GM19238 (cell line): ENCODE measurements around the gene ENTPD3.
A peak's percentile ranks its signal among the peaks of the same experiment; 100 is the strongest.

Experiments used
- DNase-seq: peaks from one replicate; pipeline ENCODE4 v3.0.0; 2011; ENCODE audit warnings: low spot score; ENCODE audit not compliant: insufficient read length

ENTPD3 gene

DNA sequence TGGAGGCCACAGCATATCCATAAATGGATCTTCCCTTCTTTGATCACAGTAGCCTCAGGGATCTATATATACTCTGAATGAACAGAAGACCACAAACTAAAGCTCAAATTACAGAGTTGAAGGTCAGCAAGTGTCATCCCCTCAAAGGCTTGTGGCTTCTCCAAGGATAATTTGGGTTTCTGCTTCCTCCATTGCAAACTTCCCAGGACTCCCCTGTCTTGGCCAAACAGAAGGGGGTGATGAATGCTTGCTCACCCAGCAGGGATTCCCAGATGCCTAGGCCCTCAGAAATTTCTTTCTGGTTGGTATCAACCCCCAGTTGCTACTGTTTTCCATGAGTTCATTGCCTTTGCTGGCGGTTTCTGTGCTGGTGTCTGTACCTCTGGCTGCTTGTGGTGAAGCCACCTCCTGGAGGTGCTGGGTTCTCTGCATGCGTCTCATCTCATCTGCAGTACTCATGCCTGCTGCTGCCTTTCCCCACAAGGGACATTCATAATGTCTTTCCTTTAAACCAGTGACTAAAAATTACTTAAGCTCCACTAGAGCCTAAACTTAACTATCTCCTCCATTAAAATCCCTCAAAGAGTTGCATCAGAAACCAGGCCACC, 17.7 kb downstream of the ENTPD3 start:
- DNase-seq = no peak

DNA sequence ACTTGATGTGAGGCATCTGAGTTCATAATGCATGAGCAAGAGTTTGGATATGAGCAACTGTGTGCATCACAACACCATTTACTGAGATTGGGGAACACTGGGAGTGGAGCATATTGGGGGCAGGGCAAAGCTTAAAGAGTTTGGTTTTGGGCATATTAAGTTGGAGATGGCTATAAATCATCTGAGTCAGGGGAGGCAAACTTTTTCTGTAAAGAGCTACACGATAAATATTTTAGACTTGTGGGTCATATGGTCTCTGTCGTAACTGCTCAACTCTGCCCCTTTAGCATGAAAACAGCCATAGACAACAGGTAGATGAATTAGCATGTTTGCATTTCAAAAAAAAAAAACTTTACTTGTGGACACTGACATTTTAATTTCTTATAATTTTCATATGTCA, 20.0 kb downstream of the ENTPD3 start:
- no peak for DNase-seq

DNA sequence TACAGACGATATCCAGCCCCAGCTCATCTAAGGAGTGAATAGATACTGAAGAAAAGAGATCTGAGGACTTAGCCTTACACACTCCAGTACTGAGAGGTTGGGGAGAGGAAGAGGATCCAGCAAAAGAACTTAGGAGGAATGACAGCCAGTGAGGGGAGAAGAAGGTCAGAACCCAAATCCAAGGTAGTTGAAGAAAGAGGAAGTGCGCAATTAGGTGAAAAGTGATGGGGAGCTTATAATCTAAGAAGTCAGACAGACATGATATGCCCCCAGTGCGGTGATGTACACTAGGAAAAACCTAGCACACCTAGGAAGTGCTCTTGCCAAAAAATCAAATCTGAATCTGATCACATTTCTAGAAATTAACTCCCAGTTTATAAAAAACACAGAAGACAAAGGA, 20.6 kb downstream of the ENTPD3 start:
- no peak for DNase-seq

DNA sequence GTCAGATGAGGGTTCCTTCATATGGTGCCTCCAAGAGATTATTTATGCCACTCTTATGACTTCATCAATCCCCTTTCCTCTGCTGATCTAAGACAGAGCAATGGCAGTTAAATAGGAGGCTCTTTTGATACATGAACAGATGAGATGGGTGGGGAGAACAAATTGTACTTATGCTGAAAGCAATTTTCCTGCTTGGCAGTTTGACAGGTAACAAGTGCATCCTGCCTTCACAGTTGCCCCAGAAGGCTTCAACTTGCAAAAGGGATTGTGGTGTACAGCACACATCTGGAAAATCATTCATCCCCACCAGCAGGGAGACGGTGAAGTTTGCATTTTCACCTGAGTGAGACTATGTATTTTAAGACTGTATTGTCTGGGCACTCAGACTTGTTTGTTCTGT, 27.3 kb downstream of the ENTPD3 start:
- no peak for DNase-seq

DNA sequence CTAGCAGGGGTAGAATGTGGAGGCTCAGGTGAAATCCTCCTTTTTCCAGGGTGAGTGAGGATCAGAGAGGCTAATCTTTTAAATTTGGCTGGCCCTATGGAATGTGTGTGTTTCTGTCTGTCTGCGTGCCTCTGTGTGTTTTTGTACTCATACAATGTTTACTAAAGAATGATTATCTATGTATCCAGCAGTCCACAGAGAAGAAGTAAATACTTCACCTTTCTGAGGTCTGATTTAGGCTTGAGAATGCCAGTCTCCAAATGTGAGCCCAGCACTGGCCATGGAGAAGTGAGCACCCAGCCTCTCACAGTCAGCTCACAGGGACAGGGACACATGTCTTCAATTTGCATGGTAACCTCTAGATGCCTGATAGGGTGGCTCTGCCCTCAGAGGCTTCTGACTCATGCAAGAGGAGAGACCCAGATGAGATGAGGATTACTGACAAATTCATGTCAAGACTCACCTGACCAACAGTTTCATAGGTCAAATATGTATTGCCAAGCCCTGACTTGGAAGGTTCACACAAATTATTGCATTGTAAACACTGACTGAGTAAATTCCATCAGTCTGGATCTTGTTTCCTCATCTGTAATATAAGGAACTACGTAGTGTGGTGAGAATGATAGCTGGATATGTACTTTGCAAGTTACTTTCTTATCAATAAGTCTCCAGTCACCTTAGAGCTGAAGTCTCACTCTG, 31.0 kb downstream of the ENTPD3 start:
- no peak for DNase-seq

DNA sequence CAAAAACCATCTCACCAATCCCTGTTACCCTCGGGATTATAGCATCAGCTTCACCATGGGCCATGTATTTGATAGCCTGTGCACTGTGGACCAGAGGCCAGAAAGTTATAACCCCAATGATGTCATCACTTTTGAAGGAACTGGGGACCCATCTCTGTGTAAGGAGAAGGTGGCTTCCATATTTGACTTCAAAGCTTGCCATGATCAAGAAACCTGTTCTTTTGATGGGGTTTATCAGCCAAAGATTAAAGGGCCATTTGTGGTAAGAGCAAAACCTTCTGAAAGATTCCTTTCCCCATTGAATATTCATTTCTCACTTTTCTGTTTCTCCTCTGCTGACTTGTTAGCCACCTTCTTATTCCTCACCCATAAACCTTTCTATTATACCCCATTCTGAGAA, 35.9 kb downstream of the ENTPD3 start:
- no peak for DNase-seq

DNA sequence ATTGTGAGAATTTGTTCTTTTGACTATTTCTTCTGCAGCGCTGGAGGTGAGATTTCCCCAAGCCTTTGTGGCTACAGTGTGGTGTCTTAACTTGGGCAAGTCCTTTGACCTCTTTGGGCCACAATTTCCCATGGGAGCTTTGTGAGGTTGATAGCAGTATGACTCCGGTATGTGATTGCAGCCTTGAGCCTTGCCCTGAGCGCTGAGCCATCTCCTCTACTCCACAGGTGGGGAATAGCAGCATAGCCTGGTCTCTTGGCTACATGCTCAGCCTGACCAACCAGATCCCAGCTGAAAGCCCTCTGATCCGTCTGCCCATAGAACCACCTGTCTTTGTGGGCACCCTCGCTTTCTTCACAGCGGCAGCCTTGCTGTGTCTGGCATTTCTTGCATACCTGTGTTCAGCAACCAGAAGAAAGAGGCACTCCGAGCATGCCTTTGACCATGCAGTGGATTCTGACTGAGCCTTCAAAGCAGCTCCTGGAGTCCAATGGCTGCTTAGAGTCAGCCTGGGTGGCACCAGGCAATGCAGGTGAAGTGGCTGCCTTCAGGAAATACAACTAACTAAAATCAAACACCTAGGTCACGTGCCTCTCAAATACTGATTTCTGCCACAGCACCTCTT, 40.2 kb downstream of the ENTPD3 start:
- no peak for DNase-seq

DNA sequence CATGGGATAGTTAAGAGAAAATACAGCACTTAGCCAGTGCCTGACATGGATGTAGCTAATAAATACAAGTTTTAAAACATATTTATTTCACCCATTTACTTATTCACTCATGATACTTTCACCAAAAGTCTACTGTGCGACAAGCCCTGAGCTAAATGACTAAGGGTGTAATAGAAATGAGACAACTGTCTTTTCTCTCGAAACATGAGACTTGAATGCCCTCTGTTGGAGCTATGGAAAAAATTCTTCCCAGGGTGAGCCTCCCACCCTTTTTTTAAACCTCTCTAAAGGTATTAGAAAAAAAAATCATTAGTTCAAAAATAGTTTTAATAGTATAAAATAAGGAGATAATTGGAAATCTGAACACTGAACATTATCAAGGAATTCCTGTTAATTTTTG, 45.8 kb downstream of the ENTPD3 start:
- no peak for DNase-seq

DNA sequence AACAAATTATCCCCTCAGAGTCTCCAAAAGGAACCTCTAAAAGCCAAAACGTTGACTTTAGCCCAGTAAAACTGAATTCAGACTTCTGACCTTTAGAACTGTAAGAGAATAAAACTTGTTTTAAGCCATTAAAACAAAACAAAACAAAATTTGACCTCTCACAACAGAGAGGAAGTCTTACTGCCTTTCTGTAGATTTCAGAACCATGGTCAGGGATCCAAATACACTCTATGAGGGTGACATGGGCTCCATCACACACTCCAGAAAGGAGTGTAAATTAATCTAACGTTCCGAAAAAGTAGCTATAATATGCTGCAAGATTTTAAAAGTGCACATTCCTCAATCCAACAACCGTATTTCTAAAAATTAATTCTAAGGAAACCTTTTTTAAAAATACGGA, 50.9 kb downstream of the ENTPD3 start:
- no peak for DNase-seq

DNA sequence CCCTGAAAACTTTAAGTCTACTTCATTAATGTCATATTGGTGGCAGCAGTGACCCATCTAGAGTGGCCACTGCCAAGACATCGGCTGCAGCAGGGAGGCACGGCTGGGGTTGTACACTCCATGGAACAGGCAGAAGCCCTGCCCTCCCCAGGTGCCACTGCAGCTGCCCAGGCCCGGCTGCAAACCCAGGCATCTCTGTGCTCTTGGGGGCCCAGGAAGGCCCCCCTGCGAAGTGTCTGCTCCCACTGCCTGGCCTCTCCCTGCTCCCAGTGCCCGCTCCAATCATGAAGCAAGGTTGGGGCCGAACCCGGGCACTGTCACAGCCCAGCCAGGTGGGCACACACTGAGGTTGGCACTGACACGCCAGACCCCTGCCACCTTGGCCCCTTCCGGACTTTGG, 58.1 kb downstream of the ENTPD3 start:
- no peak for DNase-seq

DNA sequence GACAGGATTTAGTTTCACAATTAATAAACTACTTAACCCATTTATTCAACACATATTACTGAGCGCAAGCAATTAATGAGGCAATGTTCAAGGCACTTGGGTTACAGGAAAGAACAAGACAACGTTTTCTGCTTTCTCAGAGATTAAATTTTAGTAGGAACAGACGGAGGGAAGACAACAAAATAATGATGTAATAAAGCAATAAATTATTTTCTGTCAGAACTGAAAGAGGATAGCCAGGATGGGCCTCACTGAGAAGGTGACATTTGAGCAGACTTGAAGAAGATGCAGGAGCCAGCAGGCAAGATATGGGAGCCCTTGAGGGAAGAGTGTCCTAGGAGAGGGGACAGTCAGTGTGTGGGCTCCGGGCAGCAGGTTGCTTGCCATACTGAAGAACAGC, 58.9 kb downstream of the ENTPD3 start:
- no peak for DNase-seq

DNA sequence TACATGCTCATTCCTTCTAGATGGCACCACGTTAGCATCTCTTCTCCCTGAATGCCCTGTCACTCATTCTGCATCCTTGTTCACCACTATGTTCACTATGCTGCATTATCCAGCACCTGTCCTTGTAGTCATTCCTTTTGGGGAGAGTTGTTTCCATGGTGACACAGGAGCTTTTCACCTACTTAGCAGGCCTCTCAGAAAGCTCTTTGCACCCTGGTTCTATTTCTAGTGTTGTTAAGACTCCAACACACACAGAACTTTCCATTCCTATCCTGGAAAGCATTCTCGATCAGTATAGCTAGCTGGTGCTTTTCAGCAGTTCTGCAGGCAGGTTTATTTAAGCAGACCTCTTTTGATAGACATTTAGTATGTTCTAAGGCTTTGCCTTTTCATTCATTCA, 63.5 kb downstream of the ENTPD3 start:
- DNase-seq = no peak

DNA sequence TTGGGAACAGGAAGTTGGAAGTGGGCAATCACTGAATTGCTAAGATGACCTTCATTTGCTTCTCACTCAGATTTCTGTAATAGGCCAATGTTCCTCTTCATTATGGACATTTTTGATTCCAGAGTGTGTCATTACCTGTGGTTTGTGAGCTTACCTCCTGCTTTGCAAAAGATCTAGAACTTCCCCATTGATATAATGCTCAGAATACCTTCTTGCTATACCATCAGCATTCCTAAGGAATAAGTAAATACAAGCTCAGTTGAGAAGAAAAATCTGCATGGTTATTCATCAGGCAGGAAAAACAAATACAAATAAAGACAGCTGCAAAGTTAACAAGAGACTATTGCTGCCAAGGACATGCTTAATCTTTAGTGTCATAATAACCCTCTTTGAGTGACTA, 64.6 kb downstream of the ENTPD3 start:
- no peak for DNase-seq

DNA sequence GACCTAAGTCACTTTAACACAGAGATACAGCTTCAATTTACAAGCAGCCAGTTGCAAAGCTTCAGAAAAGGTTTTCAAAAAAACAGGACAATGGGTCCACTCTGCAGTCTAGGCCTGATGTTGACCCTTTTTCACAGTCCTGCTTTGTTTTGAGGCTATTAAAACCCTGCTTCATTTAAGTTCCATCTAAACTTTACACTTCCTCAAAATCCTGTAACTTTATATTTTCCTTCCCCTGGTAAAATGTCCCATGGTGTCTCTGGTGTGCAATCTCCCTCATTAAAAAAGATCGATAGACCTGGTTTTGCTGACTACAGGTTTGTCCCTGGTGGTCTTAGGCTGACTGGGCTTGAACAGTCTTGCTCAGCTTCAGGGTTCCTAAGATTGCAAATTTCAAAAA, 65.1 kb downstream of the ENTPD3 start:
- DNase-seq = no peak

DNA sequence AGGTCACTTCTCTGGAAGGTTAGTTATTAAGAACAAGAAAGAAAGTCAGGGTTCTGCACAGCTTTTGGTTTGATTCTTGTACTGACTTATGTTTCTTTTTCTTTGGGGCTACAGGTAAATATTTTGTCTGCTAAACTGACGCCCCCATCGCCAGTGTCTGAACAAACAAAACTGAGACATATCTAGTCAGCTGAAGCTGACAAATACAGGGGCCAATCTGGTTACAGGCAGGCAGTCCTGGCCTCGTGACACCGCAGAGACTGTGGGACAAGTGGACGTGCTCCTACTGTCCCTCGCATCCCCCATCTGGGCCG, 65.5 kb downstream of the ENTPD3 start:
- DNase-seq = no peak

DNA sequence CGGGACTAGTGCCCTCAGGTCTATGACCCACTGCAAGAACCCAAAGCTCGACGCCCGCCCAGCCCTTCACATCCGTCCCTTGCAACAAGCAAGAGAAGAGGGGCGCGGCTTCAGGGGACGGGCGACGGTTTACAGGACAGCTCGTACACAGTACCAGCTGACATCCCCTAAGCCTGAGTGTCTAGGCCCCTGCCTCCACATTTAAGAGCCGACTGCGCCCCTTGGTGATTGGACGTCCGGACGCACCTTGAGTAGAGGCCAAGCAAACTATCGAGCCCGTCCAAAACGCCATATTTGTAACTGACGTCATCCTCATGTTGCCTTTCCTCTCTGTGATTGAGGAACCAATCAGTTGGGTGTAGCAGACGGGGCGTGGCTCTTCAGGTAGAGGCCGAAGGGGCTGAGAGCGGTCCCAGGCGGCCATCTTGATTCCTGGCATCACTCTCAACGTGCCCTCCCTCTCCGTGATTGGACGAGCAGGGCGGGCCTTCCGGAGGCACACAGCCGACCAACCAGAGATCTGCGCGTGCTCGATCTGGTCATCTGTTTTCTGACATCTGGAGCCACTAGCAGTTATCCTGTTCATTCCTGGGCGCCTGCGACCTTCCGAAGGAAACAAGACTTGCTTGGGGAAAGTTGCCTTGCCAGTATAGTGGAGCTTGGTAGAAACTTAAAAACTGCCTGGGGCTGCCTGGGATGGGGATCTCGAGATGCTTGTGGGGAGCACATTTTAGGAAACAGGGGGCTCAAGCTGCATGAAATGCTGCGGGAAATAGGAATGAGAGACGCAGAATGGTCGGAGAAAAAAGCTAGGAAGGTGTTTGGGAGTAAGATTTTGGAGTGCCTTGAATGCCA, 66.1 kb downstream of the ENTPD3 start:
- peak; percentile 92 for DNase-seq

DNA sequence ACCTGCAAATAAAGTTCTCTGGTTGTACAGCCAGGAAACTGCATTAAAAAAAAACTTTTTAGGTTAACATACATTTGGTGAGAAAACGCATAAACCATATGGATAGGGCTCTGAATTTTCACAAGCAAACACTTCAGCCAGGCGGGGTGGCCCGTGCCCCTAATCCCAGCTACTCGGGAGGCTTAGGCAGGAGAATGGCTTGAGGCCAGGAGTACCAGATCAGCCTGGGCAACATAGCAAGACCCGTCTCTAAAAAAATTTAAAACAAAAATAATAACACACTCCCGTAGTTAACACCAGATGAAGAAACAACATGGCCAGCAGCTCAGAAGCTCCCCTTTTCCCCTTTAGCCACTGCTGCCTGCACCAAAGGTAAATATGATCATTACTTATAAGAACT, 66.9 kb downstream of the ENTPD3 start:
- DNase-seq = no peak

DNA sequence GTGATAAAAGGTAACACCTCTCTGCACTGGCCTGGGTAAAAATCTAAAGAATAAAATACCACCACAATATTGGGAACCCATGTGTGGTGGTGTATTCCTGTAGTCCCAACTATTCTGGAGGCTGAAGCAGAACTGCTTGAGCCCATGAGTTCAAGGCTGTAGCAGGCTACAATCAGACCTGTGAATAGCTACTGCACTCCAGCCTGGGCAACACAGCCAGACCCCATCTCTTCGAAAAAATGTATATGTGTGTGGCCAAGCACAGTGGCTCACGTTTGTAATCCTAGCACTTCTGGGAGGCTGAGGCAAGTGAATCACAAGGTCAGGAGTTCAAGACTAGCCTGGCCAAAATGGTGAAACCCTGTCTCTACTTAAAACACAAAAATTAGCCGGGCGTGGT, 68.3 kb downstream of the ENTPD3 start:
- DNase-seq = no peak

DNA sequence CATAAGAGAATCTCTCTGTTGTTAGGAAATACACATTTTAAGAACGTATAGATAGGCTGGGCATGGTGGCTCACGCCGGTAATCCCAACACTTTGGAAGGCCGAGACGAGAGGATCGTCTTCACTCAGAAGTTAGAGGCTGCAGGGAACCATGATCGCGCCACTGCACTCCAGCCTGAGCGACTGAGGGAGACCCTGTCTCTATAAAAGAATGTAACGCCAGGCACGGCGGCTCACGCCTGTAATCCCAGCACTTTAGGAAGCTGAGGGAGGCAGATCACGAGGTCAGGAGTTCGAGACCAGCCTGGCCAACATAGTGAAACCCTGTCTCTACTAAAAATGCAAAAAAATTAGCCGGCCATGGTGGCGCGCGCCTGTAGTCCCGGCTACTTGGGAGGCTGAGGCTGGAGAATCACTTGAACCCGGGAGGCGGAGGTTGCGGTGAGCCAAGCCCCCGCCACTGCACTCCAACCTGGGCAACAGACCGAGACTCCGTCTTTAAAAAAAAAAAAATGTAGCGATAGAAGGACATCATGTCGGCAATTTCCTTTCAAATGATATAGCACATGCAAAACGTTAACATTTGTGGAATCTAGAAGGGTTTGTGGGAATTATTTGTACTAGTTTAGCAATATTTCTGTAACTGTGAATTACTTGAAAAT, 69.4 kb downstream of the ENTPD3 start:
- DNase-seq = no peak

DNA sequence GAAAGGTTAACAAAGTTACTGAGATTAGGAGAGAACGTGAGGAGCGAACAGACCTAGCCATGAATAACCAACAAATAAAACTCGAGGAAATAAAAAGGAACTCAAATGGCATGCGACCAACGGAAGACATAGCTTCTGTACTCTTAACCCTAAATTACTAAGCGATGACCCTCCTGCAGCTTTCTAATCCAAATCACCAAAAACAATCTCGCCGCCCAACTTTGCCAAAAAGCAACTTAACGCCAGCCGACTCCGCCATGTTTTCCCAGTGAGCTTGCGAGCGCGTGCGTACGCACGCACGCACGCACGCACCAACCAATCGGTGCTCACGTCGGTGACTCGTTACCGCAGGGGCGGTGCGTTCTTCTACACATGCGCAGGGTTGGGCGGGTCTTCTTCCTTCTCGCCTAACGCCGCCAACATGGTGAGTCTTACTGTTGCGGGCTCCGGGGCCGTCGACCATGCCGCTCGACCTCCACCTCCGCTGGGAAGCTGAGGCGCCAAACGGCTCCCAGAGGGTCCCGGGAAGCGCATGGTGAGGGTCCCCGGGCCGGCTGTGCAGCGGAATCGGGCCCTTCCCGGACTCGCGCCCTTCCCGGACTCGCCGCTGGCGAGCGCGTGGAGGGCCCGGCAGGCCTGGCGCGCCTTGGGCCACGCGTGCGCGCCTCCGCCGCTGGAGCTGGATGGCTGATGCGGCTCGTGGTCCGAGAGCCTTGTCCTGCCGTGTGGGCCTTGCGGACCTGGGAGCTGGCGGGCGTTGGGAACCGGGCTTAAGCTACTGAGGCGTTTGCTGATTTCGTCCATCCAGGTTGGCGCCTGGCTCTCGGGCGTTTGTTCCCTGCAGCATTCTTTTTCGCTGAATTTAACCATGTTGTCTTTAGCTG, 70.2 kb downstream of the ENTPD3 start, which contains the start of gene RPL14:
Gene RPL14, plus strand, starts transcription at position 400 of the 884 bp plus-strand sequence. Its CDS starts 133 bp downstream, at position 533.
- DNase-seq = peak; percentile 73

DNA sequence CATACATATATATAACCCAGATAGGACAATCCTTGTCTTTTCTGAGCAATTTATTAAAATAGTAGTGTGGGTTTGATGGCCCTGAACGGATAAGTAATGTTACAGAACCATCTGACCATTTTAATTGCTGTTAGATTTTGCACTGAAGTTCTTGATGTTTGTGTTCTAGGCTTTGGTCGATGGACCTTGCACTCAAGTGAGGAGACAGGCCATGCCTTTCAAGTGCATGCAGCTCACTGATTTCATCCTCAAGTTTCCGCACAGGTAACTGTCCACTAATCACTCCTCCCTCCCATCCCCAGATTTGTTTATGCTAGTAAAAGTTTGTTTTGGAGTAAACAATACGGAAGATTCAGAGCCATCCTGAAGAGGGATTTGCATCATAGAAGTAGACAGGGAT, 71.5 kb downstream of the ENTPD3 start:
- DNase-seq = no peak
